HepG2 (cell line): ENCODE results near the gene VEGFC. TPM values are rescaled to one million over a fixed set of nuclear protein-coding genes. Genes with fewer than 3 reads are reported as not detected.

Source experiments
- ATAC-seq: fragments of 200-7000 bp; cut with Tn5 transposase; 3 replicates; pipeline ENCODE4 v1.9.1; 2020; ENCODE audit warnings: mild to moderate bottlenecking, moderate library complexity
- BruUV-seq: library from RNA; stranded (reverse); fragments of 400-500 nt; replicated peaks from 2 replicates; lab custom pipeline; 2021; lab: Mats Ljungman, UMichigan
- CTCF ChIA-PET: fragments of 300-600 bp; formaldehyde crosslinking; extraction: SDS; loops from one replicate; lab custom pipeline; 2021; ENCODE audit warnings: low total read pairs, inconsistent platforms, low intra/inter-chr PET ratio; lab: Yijun Ruan, JAX
- POLR2A ChIA-PET: fragments of 350-600 bp; sonication (Branson Sonifier 250); formaldehyde crosslinking; loops from one replicate; lab custom pipeline; 2020; ENCODE audit warnings: antibody characterized with exemption, inconsistent platforms; lab: Yijun Ruan, JAX
- DNase-seq: peaks from one replicate; pipeline ENCODE4 v3.0.0-alpha.2; 2015; ENCODE audit warnings: low spot score
- FAIRE-seq: peaks from 3 replicates; lab custom pipeline; 2011; peaks lifted over from hg19 to GRCh38; lab: Jason Lieb, UNC
- H2AFZ ChIP-seq: one replicate; pipeline ENCODE4 v1.6.1; 2011; ENCODE audit warnings: low read length, inconsistent platforms
- H3K27ac ChIP-seq: fragments of 300-600 bp; 3 replicates; pipeline ENCODE4 v1.8.0; 2011; ENCODE audit warnings: mixed run types, mild to moderate bottlenecking, mixed read lengths, low read length, inconsistent platforms; ENCODE audit not compliant: insufficient read depth; ENCODE audit errors: extremely low read length
- H3K27me3 ChIP-seq, 2 experiments: fragments of 200-600 bp in 1 of 2; 2 replicates in 1 of 2; 3 replicates in 1 of 2; pipeline versions ENCODE4 v1.6.0 to v1.8.0; 2011; ENCODE audit warnings: low read length in 2 of 2, mild to moderate bottlenecking in 2 of 2, moderate library complexity in 2 of 2, inconsistent platforms in 1 of 2; ENCODE audit not compliant: insufficient read depth in 2 of 2, control insufficient read depth in 1 of 2
- H3K36me3 ChIP-seq, 2 experiments: fragments of 200-600 bp in 1 of 2; replicated peaks in 1 of 2; 2 replicates in 1 of 2; 3 replicates in 1 of 2; pipeline versions ENCODE4 v1.5.1 to v1.8.0; 2011; ENCODE audit warnings: low read length in 2 of 2, inconsistent platforms in 1 of 2; ENCODE audit not compliant: insufficient read depth in 2 of 2, control insufficient read depth in 1 of 2
- H3K4me1 ChIP-seq: 2 replicates; pipeline ENCODE4 v1.5.1; 2012; ENCODE audit warnings: low read length, inconsistent platforms; ENCODE audit not compliant: insufficient read depth
- H3K4me2 ChIP-seq: 2 replicates; pipeline ENCODE4 v1.6.0; 2011; ENCODE audit warnings: low read depth, low read length, inconsistent platforms
- H3K4me3 ChIP-seq, 3 experiments: fragments of 200-600 bp in 1 of 3; sonication (generic), shearing (Covaris generic) in 1 of 3; replicated peaks in 1 of 3; 2 replicates each; pipeline ENCODE4 v1.5.1; 2011 to 2016; ENCODE audit warnings: low read length in 3 of 3, inconsistent platforms in 2 of 3, low read depth in 2 of 3, mild to moderate bottlenecking in 2 of 3, control low read depth in 1 of 3, mixed read lengths in 1 of 3; ENCODE audit not compliant: insufficient read depth in 1 of 3
- H3K79me2 ChIP-seq: one replicate; pipeline ENCODE4 v1.6.1; 2011; ENCODE audit warnings: low read length, inconsistent platforms; ENCODE audit not compliant: insufficient read depth
- H3K9ac ChIP-seq: 2 replicates; pipeline ENCODE4 v1.6.0; 2011; ENCODE audit warnings: mild to moderate bottlenecking, low read depth, low read length, inconsistent platforms; ENCODE audit not compliant: insufficient read depth
- H3K9me3 ChIP-seq: 2 replicates; pipeline ENCODE4 v1.5.1; 2012; ENCODE audit warnings: mild to moderate bottlenecking, low read length
- H4K20me1 ChIP-seq: 2 replicates; pipeline ENCODE4 v1.6.0; 2011; ENCODE audit warnings: inconsistent platforms, mild to moderate bottlenecking, low read length, moderate library complexity; ENCODE audit not compliant: insufficient read depth
- CC2D1A ChIP-seq: sonication (generic); formaldehyde crosslinking; IDR thresholded peaks from 2 replicates; pipeline ENCODE4 v1.8.1; 2023; ENCODE audit warnings: mild to moderate bottlenecking, missing genetic modification reagents
- ISX ChIP-seq: sonication (generic); formaldehyde crosslinking; conservative IDR thresholded peaks from 2 replicates; pipeline ENCODE4 v1.5.0; 2020; ENCODE audit warnings: missing genetic modification reagents
- KLF12 ChIP-seq: sonication (generic); formaldehyde crosslinking; IDR thresholded peaks from 2 replicates; pipeline ENCODE4 v1.4.0; 2020; ENCODE audit warnings: missing genetic modification reagents, borderline replicate concordance
- MEF2D ChIP-seq: sonication (generic); formaldehyde crosslinking; IDR thresholded peaks from 2 replicates; pipeline ENCODE4 v1.5.1; 2020; ENCODE audit warnings: mild to moderate bottlenecking, missing genetic modification reagents
- MTERF4 ChIP-seq: sonication (generic); formaldehyde crosslinking; IDR thresholded peaks from 2 replicates; pipeline ENCODE4 v1.8.0; 2023; ENCODE audit warnings: mild to moderate bottlenecking, missing genetic modification reagents
- SATB2 ChIP-seq: sonication (generic); formaldehyde crosslinking; IDR thresholded peaks from 2 replicates; pipeline ENCODE4 v1.5.0; 2020; ENCODE audit warnings: missing genetic modification reagents
- SIX4 ChIP-seq: sonication (generic); formaldehyde crosslinking; IDR thresholded peaks from 2 replicates; pipeline ENCODE4 v1.4.0; 2020; ENCODE audit warnings: missing genetic modification reagents
- SMYD3 ChIP-seq: sonication (generic); formaldehyde crosslinking; IDR thresholded peaks from 2 replicates; pipeline ENCODE4 v1.8.1; 2023; ENCODE audit warnings: mild to moderate bottlenecking, missing genetic modification reagents
- STAG1 ChIP-seq: sonication (generic); formaldehyde crosslinking; IDR thresholded peaks from 2 replicates; pipeline ENCODE4 v1.4.0; 2020; ENCODE audit warnings: missing genetic modification reagents
- ZNF280B ChIP-seq: sonication (generic); formaldehyde crosslinking; IDR thresholded peaks from 2 replicates; pipeline ENCODE4 v1.5.0; 2020; ENCODE audit warnings: missing genetic modification reagents, mild to moderate bottlenecking, borderline replicate concordance
- WGBS: methylation state at CpG from one replicate; pipeline ENCODE4 v1.1.6; 2017; ENCODE audit warnings: low lambda C conversion rate; 5-methylcytosine and 5-hydroxymethylcytosine counted together
- in situ Hi-C: cut with HindIII; loops from 2 replicates; pipeline ENCODE4 v1.10.0; 2017; ENCODE audit warnings: low pct_unique_long_range_greater_than_20kb; ENCODE audit not compliant: extremely low pct_ligation_motif_present
- intact Hi-C: fragments of 100-400 bp; cut with micrococcal nuclease; formaldehyde crosslinking; loops from one replicate; pipeline ENCODE4 v1.10.0; 2022; ENCODE audit not compliant: unreplicated experiment
- polyA plus RNA-seq, 8 experiments: library from polyadenylated mRNA; depleted of rRNA in 3 of 8; stranded (reverse) in 7 of 8; unstranded in 1 of 8; fragments of >200 nt; fragmentation: Illumina TruSeq in 4 of 8; extraction: Trizol in 4 of 8; gene quantifications; 2 replicates each; pipeline versions ENCODE4 v1.2.1 to v1.2.3, GENCODE V29; 2011 to 2016; ENCODE audit warnings: low read depth in 4 of 8, missing spikeins in 1 of 8, mixed read lengths in 1 of 8; ENCODE audit not compliant: insufficient read depth in 1 of 8
- total RNA-seq, 5 experiments: library from RNA; depleted of rRNA; stranded (reverse); fragments of >200 nt; fragmentation: Illumina TruSeq; extraction: Trizol; gene quantifications; 2 replicates each; pipeline ENCODE4 v1.2.3, GENCODE V29; 2016; ENCODE audit warnings: low read depth in 1 of 5
- TF ChIP-seq, protein P1 (sequence below): sonication (generic); formaldehyde crosslinking; IDR thresholded peaks from 2 replicates; pipeline ENCODE4 v1.9.0; 2021; ENCODE audit warnings: missing genetic modification reagents, mild to moderate bottlenecking, borderline replicate concordance
- TF ChIP-seq, protein P2 (sequence below): sonication (generic); formaldehyde crosslinking; IDR thresholded peaks from 2 replicates; pipeline ENCODE4 v1.4.0; 2020; ENCODE audit warnings: missing genetic modification reagents, borderline replicate concordance
- TF ChIP-seq, protein P3 (sequence below): sonication (generic); formaldehyde crosslinking; IDR thresholded peaks from 2 replicates; pipeline ENCODE4 v1.5.0; 2020; ENCODE audit warnings: missing genetic modification reagents

VEGFC gene
- total and polyA plus RNA-seq, 2 of the 13 experiments (the other 11 are each of a cell fraction or from before 2014, with no cell fraction given), result not detected

- H3K27me3 ChIP-seq, result no peaks in the 10 kb centered on the region; a peak in 1 of 5 replicates
- CTCF ChIA-PET, result no interaction called here
- BruUV-seq, result no TSS peak
- H3K4me3 ChIP-seq, result no peak overlapping the region
- 0% methylated on average over 1 of the region's 1 CpG for WGBS
- in situ Hi-C loops, result no loop called here
- ATAC-seq (no peak), DNase-seq (no peak), FAIRE-seq (no peak)
- H3K4me1 ChIP-seq, result no peaks in the 10 kb centered on the region
- no peak overlapping the region for H3K27ac ChIP-seq
- TF ChIP-seq ISX (CRISPR knock-in tag) (no peak), MTERF4 (CRISPR knock-in tag) (no peak), SIX4 (CRISPR knock-in tag) (no peak), SMYD3 (CRISPR knock-in tag) (no peak), MEF2D (CRISPR knock-in tag) (no peak), CC2D1A (CRISPR knock-in tag) (no peak), ZNF280B (no peak), STAG1 (CRISPR knock-in tag) (no peak), KLF12 (no peak), SATB2 (CRISPR knock-in tag) (no peak)
- TF ChIP-seq, protein P1, sequence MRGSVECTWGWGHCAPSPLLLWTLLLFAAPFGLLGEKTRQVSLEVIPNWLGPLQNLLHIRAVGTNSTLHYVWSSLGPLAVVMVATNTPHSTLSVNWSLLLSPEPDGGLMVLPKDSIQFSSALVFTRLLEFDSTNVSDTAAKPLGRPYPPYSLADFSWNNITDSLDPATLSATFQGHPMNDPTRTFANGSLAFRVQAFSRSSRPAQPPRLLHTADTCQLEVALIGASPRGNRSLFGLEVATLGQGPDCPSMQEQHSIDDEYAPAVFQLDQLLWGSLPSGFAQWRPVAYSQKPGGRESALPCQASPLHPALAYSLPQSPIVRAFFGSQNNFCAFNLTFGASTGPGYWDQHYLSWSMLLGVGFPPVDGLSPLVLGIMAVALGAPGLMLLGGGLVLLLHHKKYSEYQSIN, result no peak
- TF ChIP-seq, protein P2, sequence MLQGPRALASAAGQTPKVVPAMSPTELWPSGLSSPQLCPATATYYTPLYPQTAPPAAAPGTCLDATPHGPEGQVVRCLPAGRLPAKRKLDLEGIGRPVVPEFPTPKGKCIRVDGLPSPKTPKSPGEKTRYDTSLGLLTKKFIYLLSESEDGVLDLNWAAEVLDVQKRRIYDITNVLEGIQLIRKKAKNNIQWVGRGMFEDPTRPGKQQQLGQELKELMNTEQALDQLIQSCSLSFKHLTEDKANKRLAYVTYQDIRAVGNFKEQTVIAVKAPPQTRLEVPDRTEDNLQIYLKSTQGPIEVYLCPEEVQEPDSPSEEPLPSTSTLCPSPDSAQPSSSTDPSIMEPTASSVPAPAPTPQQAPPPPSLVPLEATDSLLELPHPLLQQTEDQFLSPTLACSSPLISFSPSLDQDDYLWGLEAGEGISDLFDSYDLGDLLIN (CRISPR knock-in tag), result no peak
- TF ChIP-seq, protein P3, sequence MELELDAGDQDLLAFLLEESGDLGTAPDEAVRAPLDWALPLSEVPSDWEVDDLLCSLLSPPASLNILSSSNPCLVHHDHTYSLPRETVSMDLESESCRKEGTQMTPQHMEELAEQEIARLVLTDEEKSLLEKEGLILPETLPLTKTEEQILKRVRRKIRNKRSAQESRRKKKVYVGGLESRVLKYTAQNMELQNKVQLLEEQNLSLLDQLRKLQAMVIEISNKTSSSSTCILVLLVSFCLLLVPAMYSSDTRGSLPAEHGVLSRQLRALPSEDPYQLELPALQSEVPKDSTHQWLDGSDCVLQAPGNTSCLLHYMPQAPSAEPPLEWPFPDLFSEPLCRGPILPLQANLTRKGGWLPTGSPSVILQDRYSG (CRISPR knock-in tag), result no peak
- TF ChIP-seq, all 625 proteins: peak for 0
- H3K36me3 ChIP-seq, result no peaks in the 10 kb centered on the region
- no peaks in the 10 kb centered on the region for H3K9me3 ChIP-seq
- H3K9ac ChIP-seq, result no peak overlapping the region
- POLR2A ChIA-PET, result no interaction called here
- no peaks in the 10 kb centered on the region for H3K79me2 ChIP-seq
- no peak overlapping the region for H3K4me2 ChIP-seq
- no peaks in the 10 kb centered on the region for H4K20me1 ChIP-seq
- no peak overlapping the region for H2AFZ ChIP-seq
- intact Hi-C loops, result no loop called here
Observed at GRCh38 chr4:176636292-176636691, 156.4 kb downstream of the VEGFC start.
